ENCODE measurements around the gene OR10H4.
A peak's percentile ranks its signal among the peaks of the same experiment; 100 is the strongest.
"Not testable (repeated sequence)": the region's sequence is repeated elsewhere in the genome, so short reads cannot be mapped to it uniquely, and the experiment has no call there.

Gene OR10H4, protein sequence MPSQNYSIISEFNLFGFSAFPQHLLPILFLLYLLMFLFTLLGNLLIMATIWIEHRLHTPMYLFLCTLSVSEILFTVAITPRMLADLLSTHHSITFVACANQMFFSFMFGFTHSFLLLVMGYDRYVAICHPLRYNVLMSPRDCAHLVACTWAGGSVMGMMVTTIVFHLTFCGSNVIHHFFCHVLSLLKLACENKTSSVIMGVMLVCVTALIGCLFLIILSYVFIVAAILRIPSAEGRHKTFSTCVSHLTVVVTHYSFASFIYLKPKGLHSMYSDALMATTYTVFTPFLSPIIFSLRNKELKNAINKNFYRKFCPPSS

DNA sequence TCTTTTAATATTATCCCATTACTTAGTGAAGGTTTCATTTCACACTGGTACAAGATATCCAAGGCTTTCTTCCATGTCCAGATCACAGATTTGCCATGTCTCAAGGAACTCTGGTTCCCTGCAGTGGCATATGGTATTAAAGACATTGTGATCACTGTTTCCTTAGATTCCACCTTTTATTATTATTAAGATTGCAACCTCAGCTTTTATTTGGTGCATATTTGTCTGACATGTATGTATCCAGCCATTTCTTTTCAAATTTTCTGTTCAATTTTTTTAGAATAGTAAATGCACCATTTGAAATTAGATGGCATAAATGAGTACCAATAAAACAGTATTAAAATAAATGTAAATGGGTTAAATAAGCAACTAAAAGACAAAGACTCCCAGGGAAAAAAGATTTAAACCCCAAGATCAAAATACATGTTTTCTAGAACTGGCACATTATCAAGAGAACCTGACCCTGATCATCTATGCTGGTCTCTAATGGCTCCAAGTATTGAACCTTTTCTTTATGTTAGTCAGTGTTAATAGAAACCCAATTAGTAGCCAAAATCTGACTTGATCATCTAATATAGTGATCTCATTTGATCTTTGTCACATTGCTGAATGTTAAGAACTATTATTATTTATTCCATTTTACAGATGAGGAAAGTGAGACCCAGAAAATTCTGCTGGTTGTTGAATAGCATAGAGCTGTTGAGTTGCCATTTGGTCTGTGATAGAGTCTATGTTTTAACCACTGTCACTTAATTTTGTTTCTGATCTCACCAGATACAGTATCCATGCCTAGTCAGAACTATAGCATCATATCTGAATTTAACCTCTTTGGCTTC is at the start of gene OR10H4:
Gene OR10H4 (plus strand): TSS at position 786 of the 836 bp plus-strand sequence. CDS start 0 bp downstream, at position 786.
- no peak for DNase-seq

DNA sequence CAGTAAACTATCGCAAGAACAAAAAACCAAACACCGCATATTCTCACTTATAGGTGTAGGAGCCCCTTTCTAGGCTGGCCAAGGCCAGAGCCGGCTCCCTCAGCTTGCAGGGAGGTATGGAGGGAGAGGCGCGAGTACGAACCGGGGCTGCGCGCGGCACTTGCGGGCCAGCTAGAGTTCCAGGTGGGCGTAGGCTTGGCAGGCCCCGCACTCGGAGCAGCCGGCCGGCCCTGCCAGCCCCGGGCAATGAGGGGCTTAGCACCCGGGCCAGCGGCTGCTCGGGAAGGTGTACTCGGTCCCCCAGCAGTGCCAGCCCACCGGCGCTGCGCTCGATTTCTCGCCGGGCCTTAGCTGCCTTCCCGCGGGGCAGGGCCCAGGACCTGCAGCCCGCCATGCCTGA is 49.2 kb upstream of the OR10H4 start:
- DNase-seq: not testable (repeated sequence)

DNA sequence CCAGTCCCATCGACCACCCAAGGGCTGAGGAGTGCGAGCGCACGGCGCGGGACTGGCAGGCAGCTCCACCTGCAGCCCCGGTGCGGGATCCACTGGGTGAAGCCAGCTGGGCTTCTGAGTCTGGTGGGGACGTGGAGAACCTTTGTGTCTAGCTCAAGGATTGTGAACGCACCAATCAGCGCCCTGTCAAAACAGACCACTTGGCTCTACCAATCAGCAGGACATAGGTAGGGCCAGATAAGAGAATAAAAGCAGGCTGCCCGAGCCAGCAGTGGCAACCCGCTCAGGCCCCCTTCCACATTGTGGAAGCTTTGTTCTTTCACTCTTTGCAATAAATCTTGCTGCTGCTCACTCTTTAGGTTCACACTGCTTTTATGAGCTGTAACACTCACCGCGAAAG is 48.8 kb upstream of the OR10H4 start:
- not testable (repeated sequence) for DNase-seq

GRCh38 chr19:15900504-15900903 is 48.3 kb upstream of the OR10H4 start:
- no peak for DNase-seq

GRCh38 chr19:15902254-15902653 is 46.6 kb upstream of the OR10H4 start:
- no peak for DNase-seq

DNA sequence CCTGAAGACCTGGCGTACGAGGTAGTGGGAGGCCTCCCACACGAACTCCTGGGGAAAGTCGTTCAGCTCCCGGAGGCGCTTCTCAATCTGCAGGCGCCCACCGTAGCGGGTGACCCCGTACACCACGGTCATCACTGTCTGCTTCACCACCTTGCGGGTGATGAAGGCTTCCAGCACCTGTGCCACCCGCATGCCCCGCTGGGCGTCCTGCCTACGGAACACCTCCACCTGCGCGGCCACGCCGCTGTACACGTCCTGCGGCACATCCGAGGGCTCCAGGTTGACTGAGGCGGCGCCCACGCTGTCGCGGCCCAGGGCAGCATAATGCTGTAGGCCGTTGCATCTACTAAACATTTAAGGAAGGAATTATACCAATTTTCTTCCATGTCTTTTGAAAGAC is 45.9 kb upstream of the OR10H4 start:
- DNase-seq: not testable (repeated sequence)

GRCh38 chr19:15905026-15905425 is 43.8 kb upstream of the OR10H4 start:
- no peak for DNase-seq

DNA sequence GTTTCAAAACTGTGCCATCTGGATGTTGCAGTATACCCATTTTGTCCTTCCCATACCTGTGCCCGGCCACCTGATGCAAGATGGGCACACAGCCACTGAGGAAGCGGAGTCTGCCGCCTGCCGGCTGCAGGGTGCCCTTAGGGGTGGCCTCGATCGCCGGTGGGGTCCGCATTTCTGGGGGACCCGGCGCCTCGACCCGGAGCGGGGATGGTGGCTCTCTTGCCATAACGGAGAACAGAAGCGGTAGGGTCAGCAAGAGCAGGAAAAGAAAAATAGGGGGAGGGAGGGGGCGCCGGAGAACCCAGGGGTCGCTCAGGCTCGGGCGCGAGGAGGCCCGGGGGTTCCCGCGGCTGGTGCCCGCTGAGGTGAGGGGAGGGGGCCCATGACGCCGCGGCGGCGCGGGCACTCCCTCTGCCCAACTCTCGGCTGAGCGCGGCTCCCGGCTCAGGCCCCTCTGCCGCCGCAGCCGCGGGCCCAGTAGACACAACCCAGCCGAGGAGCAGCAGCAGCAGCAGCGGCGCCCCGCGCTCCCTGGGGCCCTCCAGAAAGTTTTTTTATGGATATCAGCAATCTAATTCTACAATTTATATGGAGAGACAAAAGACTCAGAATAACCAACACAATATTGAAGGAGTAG is 37.1 kb upstream of the OR10H4 start:
- DNase-seq: no peak

DNA sequence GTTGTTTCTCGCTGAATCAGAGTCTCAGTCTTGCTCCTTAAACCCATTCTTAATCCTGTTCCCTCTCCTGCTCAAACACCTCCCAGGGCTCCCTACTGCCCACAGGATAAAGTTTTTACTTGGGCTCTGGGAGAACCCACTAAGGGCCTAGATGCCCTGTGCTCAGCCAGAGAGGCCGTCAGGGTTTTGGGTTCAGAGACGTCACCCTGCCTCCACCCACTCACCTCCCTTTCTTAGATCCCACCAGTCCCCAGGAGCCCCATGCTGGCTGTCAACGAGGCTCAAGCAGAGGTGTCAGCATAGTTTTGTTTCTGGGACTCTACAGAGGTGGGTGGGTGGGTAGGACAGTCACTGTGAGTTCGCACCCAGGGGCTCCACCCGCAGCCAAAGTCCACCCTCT is 35.4 kb upstream of the OR10H4 start:
- DNase-seq: no peak

DNA sequence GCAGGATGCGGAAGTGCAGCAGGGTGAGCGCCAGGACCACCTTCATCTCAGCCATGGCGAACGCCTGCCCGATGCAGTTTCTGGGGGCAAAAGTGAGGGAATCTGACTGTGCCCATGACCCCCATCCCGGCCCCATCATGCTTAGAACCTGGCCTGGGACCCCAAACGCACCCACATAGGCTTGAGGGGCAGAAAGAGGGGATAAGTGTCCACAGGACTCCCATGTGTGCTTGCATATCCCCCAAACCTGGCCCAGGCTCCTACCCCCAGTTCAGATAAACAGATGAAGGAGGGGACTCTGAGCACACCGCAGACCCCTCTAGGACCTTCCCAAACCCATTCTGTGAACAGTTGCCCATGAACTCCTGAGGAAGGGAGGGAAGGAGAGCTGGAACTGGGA is 35.0 kb upstream of the OR10H4 start:
- no peak for DNase-seq

GRCh38 chr19:15915109-15915508 is 33.7 kb upstream of the OR10H4 start:
- DNase-seq: no peak

DNA sequence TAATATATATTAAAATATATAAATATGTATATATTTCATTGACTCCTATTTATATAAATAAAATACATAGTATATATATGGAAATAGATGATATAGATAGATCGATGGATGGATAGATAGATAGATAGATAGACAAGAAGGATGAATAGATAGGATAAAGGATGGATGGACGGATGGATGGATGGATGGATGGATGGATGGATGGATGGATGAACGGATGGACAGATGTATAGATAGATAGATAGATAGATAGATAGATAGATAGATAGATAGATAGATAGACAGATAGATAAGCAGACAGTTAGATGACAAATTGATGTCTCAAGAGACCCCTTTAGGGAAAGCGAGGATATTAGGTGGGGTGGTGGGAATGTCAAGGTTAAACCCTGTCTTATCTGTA is 29.6 kb upstream of the OR10H4 start:
- no peak for DNase-seq

DNA sequence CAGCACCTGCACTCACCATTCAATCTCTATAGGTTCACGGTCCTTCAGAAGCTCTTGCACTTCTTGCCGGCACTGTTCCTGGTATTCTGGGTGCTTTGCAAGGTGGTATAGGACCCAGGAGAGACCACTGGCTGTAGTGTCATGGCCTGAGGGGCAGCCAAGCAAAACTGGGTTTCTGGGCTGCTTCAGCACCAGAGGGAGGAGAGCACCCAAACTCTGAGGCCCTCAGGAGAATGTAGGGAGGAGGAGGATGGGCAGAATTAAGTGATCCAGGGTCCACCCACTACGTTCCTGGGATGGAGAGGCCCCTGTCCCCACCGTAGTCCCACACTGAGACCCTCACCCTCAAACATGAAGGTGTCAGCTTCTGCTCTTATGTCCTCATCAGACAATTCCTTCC is 26.8 kb upstream of the OR10H4 start:
- DNase-seq: no peak

GRCh38 chr19:15923702-15924101 is 25.1 kb upstream of the OR10H4 start:
- no peak for DNase-seq

- DNase-seq: no peak
These were observed 22.3 kb upstream of the OR10H4 start for GRCh38 chr19:15926484-15926883.

GRCh38 chr19:15928321-15928720 is 20.5 kb upstream of the OR10H4 start:
- no peak for DNase-seq

DNA sequence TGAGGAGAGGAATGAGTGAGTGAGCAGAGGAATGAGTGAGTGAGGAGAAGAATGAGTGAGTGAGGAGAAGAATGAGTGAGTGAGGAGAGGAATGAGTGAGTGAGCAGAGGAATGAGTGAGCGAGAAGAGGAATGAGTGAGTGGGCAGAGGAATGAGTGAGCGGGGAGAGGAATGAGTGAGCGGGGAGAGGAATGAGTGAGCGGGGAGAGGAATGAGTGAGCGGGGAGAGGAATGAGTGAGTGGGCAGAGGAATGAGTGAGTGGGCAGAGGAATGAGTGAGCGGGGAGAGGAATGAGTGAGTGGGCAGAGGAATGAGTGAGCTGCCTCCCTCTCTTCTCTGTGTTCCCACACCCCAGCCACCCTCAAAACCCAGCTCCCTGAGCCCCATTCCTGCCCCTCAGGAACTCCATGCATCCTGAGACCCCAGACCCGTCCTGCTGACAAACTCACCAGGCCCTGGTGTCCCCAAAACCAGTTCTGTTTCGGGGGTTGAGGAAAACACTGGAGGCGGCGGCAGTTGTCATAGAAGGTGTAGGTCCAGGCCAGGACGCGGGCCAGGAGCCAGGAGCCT is 15.0 kb upstream of the OR10H4 start:
- not testable (repeated sequence) for DNase-seq

- DNase-seq: peak; percentile 78
These were observed 14.3 kb upstream of the OR10H4 start, which contains the start of gene CYP4F11 for GRCh38 chr19:15934332-15935078. TSS of gene CYP4F11 (minus strand) at chr19:15934529. CDS start at chr19:15934408, 121 bp downstream.

DNA sequence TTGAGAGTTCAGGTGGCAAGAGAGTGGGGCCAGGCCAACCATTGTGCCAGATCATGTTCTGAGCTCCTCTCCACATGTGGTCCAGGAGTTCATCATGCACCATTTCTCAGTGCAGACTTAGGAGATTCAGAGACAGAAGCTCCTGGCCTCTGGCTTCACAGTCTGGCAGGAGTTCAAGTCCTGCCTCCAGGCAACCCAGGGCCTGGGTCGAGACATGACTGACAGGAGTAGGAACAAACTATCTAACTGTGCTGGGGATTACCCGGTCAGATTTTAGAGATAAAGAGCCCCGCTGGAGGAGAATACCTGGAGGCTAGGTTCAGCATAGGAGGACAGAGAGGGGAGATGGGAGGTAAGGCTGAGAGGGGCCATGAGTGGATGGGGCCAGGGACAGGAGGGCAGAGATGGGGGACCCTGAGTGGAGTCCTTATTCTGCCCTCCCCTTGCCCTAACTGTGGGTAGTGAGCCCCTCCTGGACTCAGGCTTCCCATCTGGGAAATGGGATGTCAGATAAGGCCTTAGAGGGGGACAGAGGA is 13.6 kb upstream of the OR10H4 start:
- DNase-seq: no peak

DNA sequence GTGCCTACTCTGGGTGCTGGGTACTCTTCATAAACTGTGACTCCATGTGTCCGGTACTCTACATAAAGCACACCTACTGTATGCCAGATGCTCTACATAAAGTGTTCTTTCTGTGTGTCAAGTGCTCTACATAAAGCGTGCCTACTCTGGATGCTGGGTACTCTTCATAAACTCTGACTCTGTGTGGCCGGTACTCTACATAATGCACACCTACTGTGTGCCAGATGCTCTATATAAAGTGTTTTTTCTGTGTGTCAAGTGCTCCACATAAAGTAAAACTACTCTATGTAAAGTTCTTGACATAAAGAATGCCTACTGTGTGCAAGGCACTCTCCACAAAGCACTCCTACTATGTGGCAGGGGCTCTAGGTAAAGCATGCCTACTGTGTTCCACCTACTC is 12.6 kb upstream of the OR10H4 start:
- DNase-seq: no peak

GRCh38 chr19:15936950-15937349 is 11.9 kb upstream of the OR10H4 start:
- DNase-seq: no peak

- DNase-seq: no peak
These were observed 11.0 kb upstream of the OR10H4 start for GRCh38 chr19:15937771-15938170.
